ENCODE measurements around the gene GALNT7. TPM values are rescaled to one million over a fixed set of nuclear protein-coding genes. Genes with fewer than 3 reads are reported as not detected.
A peak's percentile ranks its signal among the peaks of the same experiment; 100 is the strongest.

Gene GALNT7
- total and polyA plus RNA-seq, 9 donors: 9.0 to 23.7 (median 17.6) TPM

DNA sequence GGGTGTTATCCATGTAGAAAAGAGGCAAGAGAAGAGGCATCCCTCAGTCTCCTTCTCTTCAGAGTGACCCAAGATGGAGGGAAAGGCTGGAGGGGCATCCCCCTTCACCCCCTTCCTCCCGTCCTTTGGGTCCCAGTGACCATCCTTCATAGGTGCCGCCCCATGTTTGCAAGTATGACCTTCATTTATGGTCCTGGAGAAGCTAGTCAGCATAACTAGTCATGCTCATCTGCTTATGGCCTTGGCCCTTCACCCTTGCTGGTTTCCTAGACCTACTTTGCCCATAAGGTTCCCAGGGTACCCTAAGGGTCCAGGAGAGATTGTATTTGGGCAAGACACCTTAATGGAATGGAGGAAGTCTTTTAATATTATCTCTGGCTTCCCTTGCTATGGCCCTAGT lies 118.9 kb downstream of the GALNT7 start:
- Histone ChIP-seq H3K36me3 (no peaks in the 10 kb centered on the region), H3K27me3 (no peaks in the 10 kb centered on the region), H3K27ac (no peak overlapping the region), H3K4me3 (no peak overlapping the region), H3K9me3 (no peaks in the 10 kb centered on the region), H3K4me1 (ENCODE audit: insufficient read depth) (no peaks in the 10 kb centered on the region)
- 71 to 95% (median 94%) methylated on average over 2 of the region's 2 CpGs for WGBS, 3 donors
- intact Hi-C loops (cut with DNase I): loop anchor here in 1 of 4 donors (10.0 kb wide), 1 partner anchor 263 kb away; no protein-coding TSS in a partner anchor
- DNase-seq: no peak
- TF ChIP-seq, protein P1, sequence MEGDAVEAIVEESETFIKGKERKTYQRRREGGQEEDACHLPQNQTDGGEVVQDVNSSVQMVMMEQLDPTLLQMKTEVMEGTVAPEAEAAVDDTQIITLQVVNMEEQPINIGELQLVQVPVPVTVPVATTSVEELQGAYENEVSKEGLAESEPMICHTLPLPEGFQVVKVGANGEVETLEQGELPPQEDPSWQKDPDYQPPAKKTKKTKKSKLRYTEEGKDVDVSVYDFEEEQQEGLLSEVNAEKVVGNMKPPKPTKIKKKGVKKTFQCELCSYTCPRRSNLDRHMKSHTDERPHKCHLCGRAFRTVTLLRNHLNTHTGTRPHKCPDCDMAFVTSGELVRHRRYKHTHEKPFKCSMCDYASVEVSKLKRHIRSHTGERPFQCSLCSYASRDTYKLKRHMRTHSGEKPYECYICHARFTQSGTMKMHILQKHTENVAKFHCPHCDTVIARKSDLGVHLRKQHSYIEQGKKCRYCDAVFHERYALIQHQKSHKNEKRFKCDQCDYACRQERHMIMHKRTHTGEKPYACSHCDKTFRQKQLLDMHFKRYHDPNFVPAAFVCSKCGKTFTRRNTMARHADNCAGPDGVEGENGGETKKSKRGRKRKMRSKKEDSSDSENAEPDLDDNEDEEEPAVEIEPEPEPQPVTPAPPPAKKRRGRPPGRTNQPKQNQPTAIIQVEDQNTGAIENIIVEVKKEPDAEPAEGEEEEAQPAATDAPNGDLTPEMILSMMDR (IDR thresholded peaks at IDR 0.05): no peak
- TF ChIP-seq EP300 (IDR thresholded peaks at IDR 0.05) (no peak), POLR2A (IDR thresholded peaks at IDR 0.05) (no peak)

- intact Hi-C loops (cut with DNase I): loop anchor here in 1 of 4 donors (10.0 kb wide), 1 partner anchor 263 kb away; no protein-coding TSS in a partner anchor
- TF ChIP-seq, protein P1 (IDR thresholded peaks at IDR 0.05): no peak
- TF ChIP-seq POLR2A (IDR thresholded peaks at IDR 0.05) (no peak), EP300 (IDR thresholded peaks at IDR 0.05) (no peak)
- Histone ChIP-seq H3K4me3 (no peak overlapping the region), H3K27me3 (no peaks in the 10 kb centered on the region), H3K27ac (no peak overlapping the region), H3K36me3 (no peaks in the 10 kb centered on the region), H3K4me1 (ENCODE audit: insufficient read depth) (no peaks in the 10 kb centered on the region), H3K9me3 (no peaks in the 10 kb centered on the region)
- DNase-seq: peak in 1 of 5 donors; percentile 45
- 82 to 87% (median 83%) methylated on average over 4 of the region's 4 CpGs for WGBS, 3 donors
Measured at GRCh38 chr4:173288296-173288695, 119.7 kb downstream of the GALNT7 start.

DNA sequence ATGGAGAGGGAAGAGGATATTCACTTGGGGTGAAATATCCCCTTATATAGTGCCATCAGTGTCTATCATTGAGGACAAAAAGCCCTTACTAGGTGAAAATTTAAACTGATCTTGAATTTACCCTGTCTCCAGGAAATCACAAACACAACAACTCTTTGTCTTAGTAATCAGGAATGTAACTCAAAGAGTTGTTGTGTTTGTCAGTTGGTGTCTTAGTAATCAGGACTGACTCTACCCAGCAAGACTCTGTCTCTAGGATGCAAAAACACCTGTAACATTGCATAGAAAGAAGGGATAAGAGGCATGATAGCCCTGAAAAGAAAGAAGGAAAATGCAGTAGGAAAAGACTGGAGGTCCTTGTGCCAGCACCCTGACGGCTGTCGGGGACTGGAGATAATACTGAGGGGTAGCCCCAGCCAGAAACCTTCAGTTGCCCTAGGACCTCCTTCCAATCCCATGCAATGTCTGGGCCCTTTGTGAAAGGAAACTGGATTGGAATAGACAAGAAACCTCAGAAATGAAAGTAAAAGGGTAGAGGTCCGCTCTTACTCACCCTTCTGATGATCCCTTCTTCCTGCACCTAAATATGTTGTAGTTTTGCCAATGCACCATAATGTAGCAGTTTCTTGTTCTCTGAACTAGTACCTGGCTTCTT lies 120.2 kb downstream of the GALNT7 start:
- intact Hi-C loops (cut with DNase I): loop anchor here in 1 of 4 donors (10.0 kb wide), 1 partner anchor 264 kb away; no protein-coding TSS in a partner anchor
- Histone ChIP-seq H3K9me3 (no peaks in the 10 kb centered on the region), H3K4me3 (no peak overlapping the region), H3K27me3 (no peaks in the 10 kb centered on the region), H3K27ac (no peak overlapping the region), H3K36me3 (no peaks in the 10 kb centered on the region), H3K4me1 (ENCODE audit: insufficient read depth) (no peaks in the 10 kb centered on the region)
- no peak for TF ChIP-seq POLR2A (IDR thresholded peaks at IDR 0.05)
- no peak for TF ChIP-seq EP300 (IDR thresholded peaks at IDR 0.05)
- TF ChIP-seq, protein P1 (IDR thresholded peaks at IDR 0.05): no peak
- DNase-seq: no peak
- WGBS, 3 donors: 93 to 98% (median 96%) methylated on average over 3 of the region's 3 CpGs

GRCh38 chr4:173289353-173289727 lies 120.7 kb downstream of the GALNT7 start:
- H3K4me3 ChIP-seq: no peak overlapping the region
- H3K27me3 ChIP-seq: no peaks in the 10 kb centered on the region
- H3K36me3 ChIP-seq: no peaks in the 10 kb centered on the region
- 65 to 76% (median 74%) methylated on average over 4 of the region's 4 CpGs for WGBS, 3 donors
- TF ChIP-seq EP300 (IDR thresholded peaks at IDR 0.05): no peak
- TF ChIP-seq, protein P1 (IDR thresholded peaks at IDR 0.05): no peak
- TF ChIP-seq POLR2A (IDR thresholded peaks at IDR 0.05): no peak
- DNase-seq: no peak
- H3K27ac ChIP-seq: no peak overlapping the region
- H3K9me3 ChIP-seq: no peaks in the 10 kb centered on the region
- intact Hi-C loops (cut with DNase I): loop anchor here in 1 of 4 donors (10.0 kb wide), 1 partner anchor 265 kb away; no protein-coding TSS in a partner anchor
- H3K4me1 ChIP-seq (ENCODE audit: insufficient read depth): no peaks in the 10 kb centered on the region

All from ovary (tissue), 9 donors.